KMS-11 (cell line): ENCODE measurements around the gene ENPP1.

Experiments used
- H2AFZ ChIP-seq: fragments of 200-600 bp; sonication (generic); 2 replicates; pipeline ENCODE4 v1.6.1; 2016; ENCODE audit warnings: antibody characterized with exemption, mixed run types, low read depth
- H3K27ac ChIP-seq: fragments of 200-600 bp; sonication (generic); 2 replicates; pipeline ENCODE4 v1.6.1; 2016; ENCODE audit warnings: mild to moderate bottlenecking, mixed run types
- H3K27me3 ChIP-seq: fragments of 200-600 bp; sonication (generic); 2 replicates; pipeline ENCODE4 v1.6.1; 2017; ENCODE audit warnings: mild to moderate bottlenecking, low read depth, mixed run types, moderate library complexity; ENCODE audit not compliant: insufficient read depth
- H3K36me3 ChIP-seq: fragments of 200-600 bp; sonication (generic); 2 replicates; pipeline ENCODE4 v1.6.1; 2017; ENCODE audit warnings: mild to moderate bottlenecking, mixed run types; ENCODE audit not compliant: insufficient read depth
- H3K4me1 ChIP-seq: fragments of 200-600 bp; sonication (generic); 2 replicates; pipeline ENCODE4 v1.6.1; 2016; ENCODE audit warnings: mild to moderate bottlenecking, low read depth, mixed run types; ENCODE audit not compliant: poor library complexity, severe bottlenecking
- H3K4me2 ChIP-seq: fragments of 200-600 bp; sonication (generic); 2 replicates; pipeline ENCODE4 v1.7.0; 2016; ENCODE audit warnings: mild to moderate bottlenecking, mixed run types
- H3K4me3 ChIP-seq: fragments of 200-600 bp; sonication (generic); IDR thresholded peaks from 2 replicates; pipeline ENCODE4 v1.6.1; 2017; ENCODE audit warnings: low read depth, low read length, mixed read lengths; ENCODE audit not compliant: insufficient read depth
- H3K79me2 ChIP-seq: fragments of 200-600 bp; sonication (generic); 2 replicates; pipeline ENCODE4 v1.6.1; 2016; ENCODE audit warnings: low read depth, mixed run types; ENCODE audit not compliant: insufficient read depth
- H3K9ac ChIP-seq: fragments of 200-600 bp; sonication (generic); 2 replicates; pipeline ENCODE4 v1.6.1; 2016; ENCODE audit warnings: mild to moderate bottlenecking, mixed run types
- H4K20me1 ChIP-seq: fragments of 200-600 bp; sonication (generic); 2 replicates; pipeline ENCODE4 v1.6.1; 2016; ENCODE audit warnings: mild to moderate bottlenecking, mixed run types; ENCODE audit not compliant: insufficient read depth
- TF ChIP-seq, protein P1 (sequence below): fragments of 200-600 bp; sonication (generic); conservative IDR thresholded peaks from 2 replicates; pipeline ENCODE4 v1.6.1; 2017; ENCODE audit warnings: low read depth, mild to moderate bottlenecking, antibody characterized with exemption, low read length, moderate library complexity, mixed read lengths

Gene ENPP1

DNA sequence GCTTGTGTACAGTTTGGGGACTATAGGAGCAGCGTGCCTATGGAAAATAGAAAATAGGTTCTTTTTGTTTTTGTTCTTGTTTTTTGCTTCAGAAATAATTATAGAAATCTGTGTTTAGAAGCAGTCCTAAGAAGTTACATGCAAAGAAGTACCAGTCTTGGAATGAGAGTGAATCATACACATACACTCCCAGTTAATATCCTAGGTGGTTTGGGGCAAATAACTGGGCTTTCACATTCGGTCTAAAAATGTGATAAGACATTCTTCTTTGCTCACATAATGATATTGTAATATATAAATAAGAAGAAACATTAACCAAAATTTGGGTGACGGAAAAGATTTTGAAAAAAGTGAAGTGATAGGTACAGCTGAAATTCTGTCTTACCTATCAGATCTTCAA lies 61.0 kb downstream of the ENPP1 start:
- Histone ChIP-seq H3K4me1 (peaks cover 5% of the 10 kb centered on the region), H3K27me3 (no peaks in the 10 kb centered on the region), H3K4me3 (no peak overlapping the region), H3K27ac (no peak overlapping the region), H2AFZ (no peak overlapping the region), H3K79me2 (no peaks in the 10 kb centered on the region), H3K9ac (no peak overlapping the region), H3K4me2 (no peak overlapping the region), H3K36me3 (no peaks in the 10 kb centered on the region), H4K20me1 (no peaks in the 10 kb centered on the region)
- TF ChIP-seq, protein P1, sequence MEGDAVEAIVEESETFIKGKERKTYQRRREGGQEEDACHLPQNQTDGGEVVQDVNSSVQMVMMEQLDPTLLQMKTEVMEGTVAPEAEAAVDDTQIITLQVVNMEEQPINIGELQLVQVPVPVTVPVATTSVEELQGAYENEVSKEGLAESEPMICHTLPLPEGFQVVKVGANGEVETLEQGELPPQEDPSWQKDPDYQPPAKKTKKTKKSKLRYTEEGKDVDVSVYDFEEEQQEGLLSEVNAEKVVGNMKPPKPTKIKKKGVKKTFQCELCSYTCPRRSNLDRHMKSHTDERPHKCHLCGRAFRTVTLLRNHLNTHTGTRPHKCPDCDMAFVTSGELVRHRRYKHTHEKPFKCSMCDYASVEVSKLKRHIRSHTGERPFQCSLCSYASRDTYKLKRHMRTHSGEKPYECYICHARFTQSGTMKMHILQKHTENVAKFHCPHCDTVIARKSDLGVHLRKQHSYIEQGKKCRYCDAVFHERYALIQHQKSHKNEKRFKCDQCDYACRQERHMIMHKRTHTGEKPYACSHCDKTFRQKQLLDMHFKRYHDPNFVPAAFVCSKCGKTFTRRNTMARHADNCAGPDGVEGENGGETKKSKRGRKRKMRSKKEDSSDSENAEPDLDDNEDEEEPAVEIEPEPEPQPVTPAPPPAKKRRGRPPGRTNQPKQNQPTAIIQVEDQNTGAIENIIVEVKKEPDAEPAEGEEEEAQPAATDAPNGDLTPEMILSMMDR: no peak

DNA sequence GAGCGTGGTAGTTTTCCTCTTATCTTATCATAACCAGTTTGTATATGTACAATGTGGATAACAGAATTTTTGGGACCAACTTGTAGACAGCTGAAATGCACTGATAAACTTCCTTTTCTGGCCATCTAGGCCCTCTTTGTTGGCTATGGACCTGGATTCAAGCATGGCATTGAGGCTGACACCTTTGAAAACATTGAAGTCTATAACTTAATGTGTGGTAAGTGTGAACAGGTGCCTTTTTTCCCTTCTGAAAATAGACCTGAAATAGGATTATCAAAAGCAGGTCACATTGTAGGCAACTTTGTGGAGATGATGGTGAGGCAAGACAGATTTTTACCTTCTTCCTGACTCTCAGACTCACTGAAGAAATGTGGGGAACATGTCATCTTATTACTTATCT lies 67.8 kb downstream of the ENPP1 start:
- Histone ChIP-seq H3K4me2 (no peak overlapping the region), H3K27me3 (no peaks in the 10 kb centered on the region), H3K79me2 (no peaks in the 10 kb centered on the region), H3K4me1 (no peaks in the 10 kb centered on the region), H3K9ac (no peak overlapping the region), H3K27ac (no peak overlapping the region), H4K20me1 (no peaks in the 10 kb centered on the region), H3K4me3 (no peak overlapping the region), H2AFZ (no peak overlapping the region), H3K36me3 (no peaks in the 10 kb centered on the region)
- TF ChIP-seq, protein P1: no peak

DNA sequence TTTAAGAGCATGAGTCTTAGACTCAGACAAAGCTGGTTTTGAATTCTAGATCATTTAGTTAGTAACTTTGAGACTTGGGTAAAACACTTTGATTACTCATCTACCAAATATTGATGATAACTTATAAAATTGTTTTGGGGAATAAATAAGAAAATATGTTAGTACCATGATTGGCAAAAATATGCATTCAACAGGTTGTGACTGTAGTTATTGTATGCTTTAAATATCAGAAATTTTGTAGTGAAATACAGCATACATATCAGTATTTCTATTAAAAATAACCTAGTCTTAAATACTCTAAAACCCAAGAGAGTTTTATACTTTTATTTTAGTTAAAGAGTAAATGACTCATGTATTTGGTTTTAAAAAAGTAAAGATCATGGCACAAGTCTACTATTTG lies 68.7 kb downstream of the ENPP1 start:
- TF ChIP-seq, protein P1: no peak
- no peaks in the 10 kb centered on the region for H3K27me3 ChIP-seq
- no peaks in the 10 kb centered on the region for H3K4me1 ChIP-seq
- H4K20me1 ChIP-seq: no peaks in the 10 kb centered on the region
- no peaks in the 10 kb centered on the region for H3K36me3 ChIP-seq
- H3K9ac ChIP-seq: no peak overlapping the region
- no peak overlapping the region for H3K27ac ChIP-seq
- no peak overlapping the region for H3K4me2 ChIP-seq
- H3K4me3 ChIP-seq: no peak overlapping the region
- no peaks in the 10 kb centered on the region for H3K79me2 ChIP-seq
- H2AFZ ChIP-seq: no peak overlapping the region

DNA sequence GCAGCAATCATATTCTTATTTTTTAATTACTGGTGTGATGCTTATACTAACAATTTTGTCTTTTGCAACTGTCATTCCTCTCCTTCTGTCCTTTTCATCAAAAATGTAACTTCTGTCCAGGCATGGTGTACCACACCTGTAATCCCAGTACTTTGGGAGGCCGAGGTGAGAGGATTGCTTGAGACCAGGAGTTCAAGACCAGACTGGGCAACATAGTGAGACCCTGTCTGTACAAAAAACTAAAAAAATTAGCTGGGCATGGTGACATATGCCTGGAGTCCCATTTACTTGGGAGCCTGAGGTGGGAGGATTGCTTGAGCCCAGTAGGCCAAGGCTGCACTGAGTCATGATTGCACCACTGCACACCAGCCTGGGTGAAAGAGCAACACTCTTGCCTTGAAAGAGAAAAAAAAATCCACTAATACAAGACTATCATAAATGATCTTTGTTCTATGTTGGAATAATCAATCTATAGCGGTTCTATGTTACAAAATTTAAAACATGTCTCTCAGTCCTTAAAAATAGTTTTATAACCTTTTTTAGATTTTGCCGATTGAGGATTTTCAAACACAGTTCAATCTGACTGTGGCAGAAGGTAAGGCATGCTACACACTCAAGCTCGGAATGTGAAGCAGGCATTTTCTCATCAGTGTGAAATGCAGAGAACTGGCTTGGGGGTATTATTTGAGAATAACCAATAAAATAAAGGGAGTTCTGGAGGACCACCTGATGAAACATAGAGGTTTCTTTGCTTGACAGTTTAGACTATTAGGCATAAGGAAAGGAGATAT lies 70.4 kb downstream of the ENPP1 start:
- TF ChIP-seq, protein P1: no peak
- H3K27ac ChIP-seq: no peak overlapping the region
- no peaks in the 10 kb centered on the region for H3K36me3 ChIP-seq
- no peak overlapping the region for H3K4me3 ChIP-seq
- no peaks in the 10 kb centered on the region for H3K27me3 ChIP-seq
- no peak overlapping the region for H3K4me2 ChIP-seq
- H2AFZ ChIP-seq: no peak overlapping the region
- H3K9ac ChIP-seq: no peak overlapping the region
- H3K4me1 ChIP-seq: no peaks in the 10 kb centered on the region
- H3K79me2 ChIP-seq: no peaks in the 10 kb centered on the region
- no peaks in the 10 kb centered on the region for H4K20me1 ChIP-seq
